ENCODE data around the gene PPWD1. TPM values are rescaled to one million over a fixed set of nuclear protein-coding genes. Genes with fewer than 3 reads are reported as not detected.
"Not testable (repeated sequence)": the region's sequence is repeated elsewhere in the genome, so short reads cannot be mapped to it uniquely, and the experiment has no call there.

Gene PPWD1
- total and polyA plus RNA-seq, 2 donors from 2014 or later: 16.5 to 29.7 TPM

DNA sequence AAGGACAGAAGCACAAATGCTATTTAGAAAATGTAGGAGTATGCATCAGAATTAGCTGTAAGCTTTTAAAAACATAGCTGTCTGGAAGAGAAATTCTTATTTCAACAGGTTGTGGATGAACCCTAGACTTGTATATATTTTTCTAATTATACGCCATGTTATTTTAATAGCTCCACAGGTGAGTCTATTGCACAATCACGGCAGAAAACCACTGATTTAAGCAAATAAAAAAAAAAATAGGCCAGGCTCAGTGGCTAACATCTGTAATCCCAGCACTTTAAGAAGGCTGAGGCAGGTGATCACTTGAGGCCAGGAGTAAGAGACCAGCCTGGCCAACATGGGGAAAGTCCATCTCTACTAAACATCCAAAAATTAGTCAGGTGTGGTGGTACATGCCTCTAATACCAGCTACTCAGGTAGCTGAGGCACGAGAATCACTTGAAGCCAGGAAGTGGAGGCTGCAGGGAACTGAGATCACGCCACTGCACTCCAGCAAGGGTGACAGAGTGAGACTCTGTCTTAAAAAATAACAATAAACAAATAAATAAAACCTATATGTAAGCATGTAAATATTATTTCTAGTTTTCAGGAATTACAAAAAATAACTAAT is 49.3 kb downstream of the PPWD1 start:
- peaks cover 6 to 36% (median 22%) of the 10 kb centered on the region in 3 donors for H3K36me3 ChIP-seq (ENCODE audit: control insufficient read depth in 2 of 3, insufficient read depth in 3 of 3, low read length in 3 of 3)

DNA sequence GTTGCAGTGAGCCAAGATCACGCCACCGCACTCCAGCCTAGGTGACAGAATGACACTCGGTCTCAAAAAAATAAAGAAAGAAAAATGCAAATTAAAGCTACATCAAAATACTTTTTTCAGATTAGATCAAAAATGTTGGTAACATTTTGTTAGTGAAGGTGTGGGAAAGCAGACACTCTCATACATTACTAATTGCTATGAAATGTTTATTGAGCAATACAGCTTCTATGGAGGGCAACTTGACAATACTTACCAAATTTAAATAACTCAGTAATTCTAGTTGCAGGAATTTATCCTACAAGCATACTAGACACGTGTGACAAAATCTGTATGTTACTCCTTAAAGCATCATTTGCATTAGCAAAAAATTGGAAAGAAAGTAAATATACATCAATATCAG is 56.9 kb downstream of the PPWD1 start:
- TF ChIP-seq, protein P1, sequence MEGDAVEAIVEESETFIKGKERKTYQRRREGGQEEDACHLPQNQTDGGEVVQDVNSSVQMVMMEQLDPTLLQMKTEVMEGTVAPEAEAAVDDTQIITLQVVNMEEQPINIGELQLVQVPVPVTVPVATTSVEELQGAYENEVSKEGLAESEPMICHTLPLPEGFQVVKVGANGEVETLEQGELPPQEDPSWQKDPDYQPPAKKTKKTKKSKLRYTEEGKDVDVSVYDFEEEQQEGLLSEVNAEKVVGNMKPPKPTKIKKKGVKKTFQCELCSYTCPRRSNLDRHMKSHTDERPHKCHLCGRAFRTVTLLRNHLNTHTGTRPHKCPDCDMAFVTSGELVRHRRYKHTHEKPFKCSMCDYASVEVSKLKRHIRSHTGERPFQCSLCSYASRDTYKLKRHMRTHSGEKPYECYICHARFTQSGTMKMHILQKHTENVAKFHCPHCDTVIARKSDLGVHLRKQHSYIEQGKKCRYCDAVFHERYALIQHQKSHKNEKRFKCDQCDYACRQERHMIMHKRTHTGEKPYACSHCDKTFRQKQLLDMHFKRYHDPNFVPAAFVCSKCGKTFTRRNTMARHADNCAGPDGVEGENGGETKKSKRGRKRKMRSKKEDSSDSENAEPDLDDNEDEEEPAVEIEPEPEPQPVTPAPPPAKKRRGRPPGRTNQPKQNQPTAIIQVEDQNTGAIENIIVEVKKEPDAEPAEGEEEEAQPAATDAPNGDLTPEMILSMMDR (IDR thresholded peaks at IDR 0.05; ENCODE audit: borderline replicate concordance, extremely low read depth, insufficient read depth): no peak
- Histone ChIP-seq H3K4me1 (ENCODE audit: control insufficient read depth in 2 of 3, insufficient read depth in 2 of 3, low read depth in 1 of 3, low read length in 3 of 3) (peaks cover 0 to 10% (median 9%) of the 10 kb centered on the region in 3 donors), H3K9me3 (ENCODE audit: control insufficient read depth in 2 of 3, insufficient read depth in 1 of 3, low read length in 3 of 3) (no peaks in the 10 kb centered on the region), H3K36me3 (ENCODE audit: control insufficient read depth in 2 of 3, insufficient read depth in 3 of 3, low read length in 3 of 3) (peaks cover 0 to 5% (median 3%) of the 10 kb centered on the region in 3 donors), H3K9ac (ENCODE audit: low read length in 3 of 3) (no peak overlapping the region), H3K27ac (ENCODE audit: low read depth in 2 of 2, low read length in 2 of 2) (no peak overlapping the region), H3K27me3 (ENCODE audit: control insufficient read depth, insufficient read depth, low read length) (no peaks in the 10 kb centered on the region), H3K4me3 (ENCODE audit: low read length in 3 of 3) (no peak overlapping the region)
- FAIRE-seq (no peak), DNase-seq (no peak)
- intact Hi-C loops (cut with DNase I): no loop called here

More for the DNA sequence above, 49.3 kb downstream of the PPWD1 start:
- no peak for DNase-seq
- no peaks in the 10 kb centered on the region for H3K9me3 ChIP-seq (ENCODE audit: control insufficient read depth in 2 of 3, insufficient read depth in 1 of 3, low read length in 3 of 3)
- H3K4me3 ChIP-seq (ENCODE audit: low read length in 3 of 3): no peak overlapping the region
- intact Hi-C loops (cut with DNase I): no loop called here
- TF ChIP-seq, protein P1 (IDR thresholded peaks at IDR 0.05; ENCODE audit: borderline replicate concordance, extremely low read depth, insufficient read depth): no peak
- peak overlapping the region in 1 of 3 donors; percentile 23 for H3K9ac ChIP-seq (ENCODE audit: low read length in 3 of 3)
- no peak for FAIRE-seq
- H3K4me1 ChIP-seq (ENCODE audit: control insufficient read depth in 2 of 3, insufficient read depth in 2 of 3, low read depth in 1 of 3, low read length in 3 of 3): peaks cover 0 to 14% (median 4%) of the 10 kb centered on the region in 3 donors
- no peaks in the 10 kb centered on the region for H3K27me3 ChIP-seq (ENCODE audit: control insufficient read depth, insufficient read depth, low read length)
- H3K27ac ChIP-seq (ENCODE audit: low read depth in 2 of 2, low read length in 2 of 2): peak overlapping the region in 1 of 2 donors; percentile 34

DNA sequence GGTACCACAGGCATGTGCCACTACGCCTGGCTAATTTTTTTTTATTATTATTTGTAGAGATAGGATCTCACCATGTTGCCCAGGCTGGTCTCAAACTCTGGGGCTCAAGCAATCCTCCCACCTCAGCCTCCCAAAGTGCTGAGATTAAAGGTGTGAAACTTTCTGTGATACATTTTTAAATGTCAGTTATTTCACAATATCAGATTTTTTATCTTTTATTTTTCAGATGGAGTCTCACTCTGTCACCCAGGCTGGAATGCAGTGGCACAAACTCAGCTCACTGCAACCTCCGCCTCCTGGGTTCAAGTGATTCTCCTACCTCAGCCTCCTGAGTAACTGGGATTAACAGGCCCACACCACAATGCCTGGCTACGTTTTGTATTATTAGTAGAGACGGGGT is 58.9 kb downstream of the PPWD1 start:
- H3K27ac ChIP-seq (ENCODE audit: low read depth in 2 of 2, low read length in 2 of 2); H3K9ac ChIP-seq (ENCODE audit: low read length in 3 of 3); H3K9me3 ChIP-seq (ENCODE audit: control insufficient read depth in 2 of 3, insufficient read depth in 1 of 3, low read length in 3 of 3); H3K4me3 ChIP-seq (ENCODE audit: low read length in 3 of 3); FAIRE-seq; intact Hi-C loops (cut with DNase I); H3K27me3 ChIP-seq (ENCODE audit: control insufficient read depth, insufficient read depth, low read length); DNase-seq; H3K36me3 ChIP-seq (ENCODE audit: control insufficient read depth in 2 of 3, insufficient read depth in 3 of 3, low read length in 3 of 3): not testable (repeated sequence)
- peaks cover 3 to 13% (median 10%) of the 10 kb centered on the region in 3 donors for H3K4me1 ChIP-seq (ENCODE audit: control insufficient read depth in 2 of 3, insufficient read depth in 2 of 3, low read depth in 1 of 3, low read length in 3 of 3)

- no peaks in the 10 kb centered on the region for H3K9me3 ChIP-seq (ENCODE audit: control insufficient read depth in 2 of 3, insufficient read depth in 1 of 3, low read length in 3 of 3)
- TF ChIP-seq, protein P1 (IDR thresholded peaks at IDR 0.05; ENCODE audit: borderline replicate concordance, extremely low read depth, insufficient read depth): no peak
- intact Hi-C loops (cut with DNase I): no loop called here
- H3K4me1 ChIP-seq (ENCODE audit: control insufficient read depth in 2 of 3, insufficient read depth in 2 of 3, low read depth in 1 of 3, low read length in 3 of 3): peaks cover 3 to 13% (median 10%) of the 10 kb centered on the region in 3 donors
- H3K4me3 ChIP-seq (ENCODE audit: low read length in 3 of 3): peak overlapping the region; percentile 97 to 99 (median 98)
- H3K36me3 ChIP-seq (ENCODE audit: control insufficient read depth in 2 of 3, insufficient read depth in 3 of 3, low read length in 3 of 3): no peaks in the 10 kb centered on the region
- no peaks in the 10 kb centered on the region for H3K27me3 ChIP-seq (ENCODE audit: control insufficient read depth, insufficient read depth, low read length)
- H3K9ac ChIP-seq (ENCODE audit: low read length in 3 of 3): peak overlapping the region; percentile 88 to 98 (median 90)
- DNase-seq (peak in 2 of 5 donors; percentile 9 to 13), FAIRE-seq (no peak)
- no peak overlapping the region for H3K27ac ChIP-seq (ENCODE audit: low read depth in 2 of 2, low read length in 2 of 2)
Observed at GRCh38 chr5:65623482-65623881, 60.4 kb downstream of the PPWD1 start.
